ENCODE data around the gene MERTK. TPM values are rescaled to one million over a fixed set of nuclear protein-coding genes. Genes with fewer than 3 reads are reported as not detected.

Gene MERTK
- total and polyA plus RNA-seq, 2 of the 13 experiments (the other 11 are each of a cell fraction or from before 2014, with no cell fraction given), result 37.3 to 44.7 TPM

DNA sequence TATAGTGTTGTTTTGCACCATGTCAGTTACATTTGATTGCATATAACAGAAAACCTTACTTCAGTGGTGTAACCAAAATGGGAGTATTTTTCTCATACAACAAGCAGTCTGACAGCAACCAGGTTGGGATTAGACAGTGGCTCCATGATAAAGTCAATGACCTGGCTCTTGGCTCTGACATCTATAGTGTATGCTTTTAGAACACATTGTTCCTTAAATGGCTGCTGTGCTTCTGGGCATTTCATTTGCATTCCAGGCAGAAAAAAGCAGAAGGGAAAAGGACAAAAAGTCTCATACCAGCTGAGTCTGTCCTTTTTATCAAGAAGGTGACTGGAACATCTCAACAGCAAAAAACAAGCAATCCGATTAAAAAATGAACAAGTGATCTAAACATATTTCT, 10.2 kb downstream of the MERTK start (continued):
- TF ChIP-seq LCORL (IDR thresholded peaks at IDR 0.05) (no peak), LCORL (CRISPR knock-in tag; IDR thresholded peaks at IDR 0.05) (no peak), CREB1 (IDR thresholded peaks at IDR 0.05) (no peak), CREB1 (CRISPR knock-in tag; IDR thresholded peaks at IDR 0.05) (0 out of 2 replicates have a peak, but pooled peaks have one; percentile 1), CCAR2 (optimal IDR thresholded peaks at IDR 0.05; ENCODE audit: low read depth, low read length) (no peak), ZNF879 (CRISPR knock-in tag; IDR thresholded peaks at IDR 0.05) (no peak), ESRRA (CRISPR knock-in tag; IDR thresholded peaks at IDR 0.05; ENCODE audit: low read depth) (no peak), ZNF557 (CRISPR knock-in tag; IDR thresholded peaks at IDR 0.05) (no peak), TCF7L2 (IDR thresholded peaks at IDR 0.05; ENCODE audit: low read depth, low read length) (no peak), MAFG (CRISPR knock-in tag; IDR thresholded peaks at IDR 0.05) (no peak), PRDM4 (CRISPR knock-in tag; IDR thresholded peaks at IDR 0.05; ENCODE audit: borderline replicate concordance) (no peak), KAT8 (CRISPR knock-in tag; IDR thresholded peaks at IDR 0.05) (0 out of 2 replicates have a peak, but pooled peaks have one; percentile 25), STAG1 (CRISPR knock-in tag; IDR thresholded peaks at IDR 0.05) (no peak), RCOR2 (CRISPR knock-in tag; IDR thresholded peaks at IDR 0.05) (no peak), YEATS4 (CRISPR knock-in tag; IDR thresholded peaks at IDR 0.05; ENCODE audit: borderline replicate concordance) (no peak)
